GM23338 (cell line): ENCODE results near the gene NT5C2. TPM values are rescaled to one million over a fixed set of nuclear protein-coding genes. Genes with fewer than 3 reads are reported as not detected.

Experiments used
- ATAC-seq: fragments of 200-7000 bp; cut with Tn5 transposase; 3 replicates; pipeline ENCODE4 v1.9.1; 2020
- DNase-seq: peaks from one replicate; pipeline ENCODE4 v3.0.0-alpha.2; 2015; ENCODE audit warnings: low spot score
- H2AFZ ChIP-seq: fragments of 200-600 bp; sonication (generic); 2 replicates; pipeline ENCODE4 v1.8.0; 2016; ENCODE audit warnings: antibody characterized with exemption, mild to moderate bottlenecking, moderate library complexity
- H3F3A ChIP-seq: fragments of 200-600 bp; sonication (generic); replicated peaks from 2 replicates; pipeline ENCODE4 v1.8.0; 2017; ENCODE audit warnings: antibody characterized with exemption, mixed run types, low read depth
- H3K27ac ChIP-seq: fragments of 200-600 bp; sonication (generic); 2 replicates; pipeline ENCODE4 v1.6.1; 2016; ENCODE audit warnings: low read depth
- H3K27me3 ChIP-seq: fragments of 200-600 bp; sonication (generic); 2 replicates; pipeline ENCODE4 v1.8.0; 2016; ENCODE audit warnings: mild to moderate bottlenecking, mixed run types, moderate library complexity; ENCODE audit not compliant: insufficient read depth
- H3K36me3 ChIP-seq: fragments of 200-600 bp; sonication (generic); 2 replicates; pipeline ENCODE4 v1.8.0; 2016; ENCODE audit warnings: mild to moderate bottlenecking; ENCODE audit not compliant: insufficient read depth
- H3K4me1 ChIP-seq: fragments of 200-600 bp; sonication (generic); 2 replicates; pipeline ENCODE4 v1.8.0; 2016; ENCODE audit warnings: mild to moderate bottlenecking, moderate library complexity; ENCODE audit not compliant: insufficient read depth
- H3K4me2 ChIP-seq: fragments of 200-600 bp; sonication (generic); 2 replicates; pipeline ENCODE4 v1.7.1; 2017; ENCODE audit warnings: mixed run types
- H3K4me3 ChIP-seq: fragments of 200-600 bp; sonication (generic); 2 replicates; pipeline ENCODE4 v1.6.1; 2016; ENCODE audit warnings: mixed run types
- H3K79me2 ChIP-seq: fragments of 200-600 bp; sonication (generic); replicated peaks from 2 replicates; pipeline ENCODE4 v1.8.0; 2017; ENCODE audit warnings: mild to moderate bottlenecking; ENCODE audit not compliant: insufficient read depth
- H3K9me2 ChIP-seq: fragments of 200-600 bp; sonication (generic); 2 replicates; pipeline ENCODE4 v1.8.0; 2017; ENCODE audit not compliant: insufficient read depth
- H4K20me1 ChIP-seq: fragments of 200-600 bp; sonication (generic); replicated peaks from 2 replicates; pipeline ENCODE4 v1.8.0; 2017; ENCODE audit warnings: mild to moderate bottlenecking; ENCODE audit not compliant: insufficient read depth
- H3K27ac Mint-ChIP-seq: 2 replicates; pipeline ENCODE4 v1.8.0; 2020; ENCODE audit warnings: inconsistent platforms, mild to moderate bottlenecking, moderate library complexity, mixed read lengths
- H3K27me3 Mint-ChIP-seq: 3 replicates; pipeline ENCODE4 v1.8.0; 2022; ENCODE audit warnings: low read depth, mild to moderate bottlenecking, moderate library complexity, mixed read lengths, inconsistent platforms; ENCODE audit not compliant: insufficient read depth, poor library complexity
- H3K36me3 Mint-ChIP-seq: 3 replicates; pipeline ENCODE4 v1.8.0; 2021; ENCODE audit warnings: low read depth, mild to moderate bottlenecking, inconsistent platforms, moderate library complexity, mixed read lengths
- H3K4me1 Mint-ChIP-seq: 3 replicates; pipeline ENCODE4 v1.8.0; 2020; ENCODE audit warnings: mild to moderate bottlenecking, inconsistent platforms, mixed read lengths
- H3K4me3 Mint-ChIP-seq: 3 replicates; pipeline ENCODE4 v1.8.0; 2021; ENCODE audit warnings: moderate library complexity, mild to moderate bottlenecking, inconsistent platforms, mixed read lengths
- H3K9me3 Mint-ChIP-seq: 3 replicates; pipeline ENCODE4 v1.8.0; 2020; ENCODE audit warnings: moderate library complexity, mild to moderate bottlenecking, inconsistent platforms, mixed read lengths
- CREB1 ChIP-seq: fragments of 250-450 bp; sonication (Bioruptor Pico); IDR thresholded peaks from 2 replicates; pipeline ENCODE4 v1.5.0; 2020; ENCODE audit warnings: low read depth, mild to moderate bottlenecking, moderate library complexity
- ETS1 ChIP-seq: IDR thresholded peaks from 2 replicates; pipeline ENCODE4 v1.6.1; 2016; ENCODE audit warnings: antibody characterized with exemption
- EZH2 ChIP-seq: fragments of 200-600 bp; sonication (generic); IDR thresholded peaks from one replicate; pipeline ENCODE4 v1.8.0; 2017; ENCODE audit warnings: antibody characterized with exemption, mild to moderate bottlenecking, low read depth; ENCODE audit not compliant: unreplicated experiment
- EZH2phosphoT487 ChIP-seq: fragments of 200-600 bp; sonication (generic); IDR thresholded peaks from one replicate; pipeline ENCODE4 v1.8.1; 2018; ENCODE audit warnings: antibody characterized with exemption; ENCODE audit not compliant: unreplicated experiment
- JUNB ChIP-seq: IDR thresholded peaks from one replicate; pipeline ENCODE4 v1.6.1; 2016; ENCODE audit warnings: antibody characterized with exemption; ENCODE audit not compliant: unreplicated experiment
- NANOG ChIP-seq: IDR thresholded peaks from 2 replicates; pipeline ENCODE4 v1.6.1; 2016; ENCODE audit warnings: antibody characterized with exemption, borderline replicate concordance
- POLR2AphosphoS5 ChIP-seq: IDR thresholded peaks from 2 replicates; pipeline ENCODE4 v1.6.1; 2016; ENCODE audit warnings: antibody characterized with exemption, low read depth
- STAT1 ChIP-seq: IDR thresholded peaks from one replicate; pipeline ENCODE4 v1.6.1; 2016; ENCODE audit warnings: antibody characterized with exemption; ENCODE audit not compliant: unreplicated experiment
- ZNF114 ChIP-seq: fragments of 250-450 bp; sonication (Bioruptor Pico); IDR thresholded peaks from 2 replicates; pipeline ENCODE4 v1.5.0; 2020; ENCODE audit warnings: mild to moderate bottlenecking, moderate library complexity
- ZNF331 ChIP-seq: fragments of 250-450 bp; sonication (Bioruptor Pico); IDR thresholded peaks from 2 replicates; pipeline ENCODE4 v1.5.0; 2020; ENCODE audit warnings: low read depth, mild to moderate bottlenecking, moderate library complexity
- polyA plus RNA-seq: library from polyadenylated mRNA; unstranded; fragments of >200 nt; fragmentation: Nextera tagmentation; extraction: Ambion mirVana; gene quantifications from 2 replicates; pipeline ENCODE4 v1.2.1, GENCODE V29; 2016
- total RNA-seq: library from RNA; depleted of rRNA; stranded (reverse); fragments of >200 nt; shearing (Covaris generic); gene quantifications from 2 replicates; pipeline ENCODE4 v1.2.3, GENCODE V29; 2014
- TF ChIP-seq, protein P1 (sequence below): IDR thresholded peaks from one replicate; pipeline ENCODE4 v1.6.1; 2018; ENCODE audit warnings: antibody characterized with exemption; ENCODE audit not compliant: unreplicated experiment
- TF ChIP-seq, protein P2 (sequence below), 2 experiments: fragments of 200-600 bp in 1 of 2; sonication (generic) in 1 of 2; conservative IDR thresholded peaks; 2 replicates each; pipeline versions ENCODE4 v1.5.1 to v1.6.1; 2016 to 2017; ENCODE audit warnings: antibody characterized with exemption in 2 of 2, low read depth in 2 of 2, mild to moderate bottlenecking in 2 of 2, moderate library complexity in 1 of 2

The NT5C2 gene
- total and polyA plus RNA-seq, 2 experiments from 2014 or later: 33.9 to 85.4 TPM

DNA sequence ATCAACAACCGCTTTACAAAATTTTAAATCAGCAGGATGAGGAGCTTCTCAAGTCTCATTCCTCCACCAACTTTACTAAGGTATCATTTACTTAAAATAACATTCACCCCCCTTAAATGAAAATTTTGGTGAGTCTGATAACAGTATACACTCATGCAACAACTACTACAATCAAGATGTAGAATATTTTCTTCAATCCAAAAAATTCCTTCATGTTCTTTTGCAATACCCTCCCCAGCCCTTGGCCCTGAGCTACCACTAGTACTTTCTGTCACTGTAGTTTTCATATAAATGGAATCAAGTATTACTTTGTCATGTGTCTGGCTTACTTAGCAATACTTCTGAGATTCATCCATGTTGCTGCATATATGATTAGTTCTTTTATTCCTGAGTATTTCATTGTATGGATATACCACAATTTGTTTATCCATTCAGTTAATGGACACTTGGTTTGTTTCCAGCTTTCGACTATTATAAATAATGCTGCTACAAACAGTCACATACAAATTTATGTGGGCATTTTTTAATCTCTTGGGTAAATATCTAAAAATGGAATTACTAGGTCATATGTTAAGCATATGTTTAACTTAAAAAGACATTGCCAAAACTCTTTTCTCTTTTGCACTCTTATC lies 43.0 kb downstream of the NT5C2 start:
- Histone ChIP-seq H3K27ac (no peak overlapping the region), H3K36me3 (no peaks in the 10 kb centered on the region), H3F3A (no peaks in the 10 kb centered on the region), H3K27me3 (no peaks in the 10 kb centered on the region), H3K79me2 (peaks cover 28% of the 10 kb centered on the region), H3K4me3 (no peak overlapping the region), H3K4me2 (no peak overlapping the region), H3K9me2 (no peaks in the 10 kb centered on the region), H3K4me1 (peaks cover 38% of the 10 kb centered on the region), H2AFZ (no peak overlapping the region), H4K20me1 (no peaks in the 10 kb centered on the region)
- no peak overlapping the region for H3K27ac Mint-ChIP-seq
- H3K36me3 Mint-ChIP-seq: peaks cover 2% of the 10 kb centered on the region; the same call in 1 of the 3 replicates
- H3K4me1 Mint-ChIP-seq: peaks cover 32% of the 10 kb centered on the region
- no peaks in the 10 kb centered on the region for H3K9me3 Mint-ChIP-seq
- ATAC-seq (no peak), DNase-seq (no peak)
- H3K4me3 Mint-ChIP-seq: no peak overlapping the region
- TF ChIP-seq EZH2: no peak
- no peak for TF ChIP-seq STAT1
- no peak for TF ChIP-seq ZNF331
- TF ChIP-seq, protein P1, sequence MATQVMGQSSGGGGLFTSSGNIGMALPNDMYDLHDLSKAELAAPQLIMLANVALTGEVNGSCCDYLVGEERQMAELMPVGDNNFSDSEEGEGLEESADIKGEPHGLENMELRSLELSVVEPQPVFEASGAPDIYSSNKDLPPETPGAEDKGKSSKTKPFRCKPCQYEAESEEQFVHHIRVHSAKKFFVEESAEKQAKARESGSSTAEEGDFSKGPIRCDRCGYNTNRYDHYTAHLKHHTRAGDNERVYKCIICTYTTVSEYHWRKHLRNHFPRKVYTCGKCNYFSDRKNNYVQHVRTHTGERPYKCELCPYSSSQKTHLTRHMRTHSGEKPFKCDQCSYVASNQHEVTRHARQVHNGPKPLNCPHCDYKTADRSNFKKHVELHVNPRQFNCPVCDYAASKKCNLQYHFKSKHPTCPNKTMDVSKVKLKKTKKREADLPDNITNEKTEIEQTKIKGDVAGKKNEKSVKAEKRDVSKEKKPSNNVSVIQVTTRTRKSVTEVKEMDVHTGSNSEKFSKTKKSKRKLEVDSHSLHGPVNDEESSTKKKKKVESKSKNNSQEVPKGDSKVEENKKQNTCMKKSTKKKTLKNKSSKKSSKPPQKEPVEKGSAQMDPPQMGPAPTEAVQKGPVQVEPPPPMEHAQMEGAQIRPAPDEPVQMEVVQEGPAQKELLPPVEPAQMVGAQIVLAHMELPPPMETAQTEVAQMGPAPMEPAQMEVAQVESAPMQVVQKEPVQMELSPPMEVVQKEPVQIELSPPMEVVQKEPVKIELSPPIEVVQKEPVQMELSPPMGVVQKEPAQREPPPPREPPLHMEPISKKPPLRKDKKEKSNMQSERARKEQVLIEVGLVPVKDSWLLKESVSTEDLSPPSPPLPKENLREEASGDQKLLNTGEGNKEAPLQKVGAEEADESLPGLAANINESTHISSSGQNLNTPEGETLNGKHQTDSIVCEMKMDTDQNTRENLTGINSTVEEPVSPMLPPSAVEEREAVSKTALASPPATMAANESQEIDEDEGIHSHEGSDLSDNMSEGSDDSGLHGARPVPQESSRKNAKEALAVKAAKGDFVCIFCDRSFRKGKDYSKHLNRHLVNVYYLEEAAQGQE: no peak
- H3K27me3 Mint-ChIP-seq: no peaks in the 10 kb centered on the region

- H2AFZ ChIP-seq: no peak overlapping the region
- no peaks in the 10 kb centered on the region for H3K36me3 ChIP-seq
- no peaks in the 10 kb centered on the region for H3K9me2 ChIP-seq
- Mint-ChIP-seq H3K36me3 (peaks cover 2% of the 10 kb centered on the region; the same call in 1 of the 3 replicates), H3K4me1 (peaks cover 11% of the 10 kb centered on the region), H3K27ac (no peak overlapping the region), H3K27me3 (no peaks in the 10 kb centered on the region), H3K4me3 (no peak overlapping the region), H3K9me3 (no peaks in the 10 kb centered on the region)
- no peak overlapping the region for H3K4me3 ChIP-seq
- no peak overlapping the region; the same call in 1 of the 2 replicates for H3K27ac ChIP-seq
- H3K4me1 ChIP-seq: peaks cover 15% of the 10 kb centered on the region
- no peaks in the 10 kb centered on the region for H3F3A ChIP-seq
- H3K79me2 ChIP-seq: peaks cover 37% of the 10 kb centered on the region
- no peak overlapping the region for H3K4me2 ChIP-seq
- H3K27me3 ChIP-seq: no peaks in the 10 kb centered on the region
- no peak for ATAC-seq
- no peaks in the 10 kb centered on the region for H4K20me1 ChIP-seq
- no peak for DNase-seq
- TF ChIP-seq, protein P2, sequence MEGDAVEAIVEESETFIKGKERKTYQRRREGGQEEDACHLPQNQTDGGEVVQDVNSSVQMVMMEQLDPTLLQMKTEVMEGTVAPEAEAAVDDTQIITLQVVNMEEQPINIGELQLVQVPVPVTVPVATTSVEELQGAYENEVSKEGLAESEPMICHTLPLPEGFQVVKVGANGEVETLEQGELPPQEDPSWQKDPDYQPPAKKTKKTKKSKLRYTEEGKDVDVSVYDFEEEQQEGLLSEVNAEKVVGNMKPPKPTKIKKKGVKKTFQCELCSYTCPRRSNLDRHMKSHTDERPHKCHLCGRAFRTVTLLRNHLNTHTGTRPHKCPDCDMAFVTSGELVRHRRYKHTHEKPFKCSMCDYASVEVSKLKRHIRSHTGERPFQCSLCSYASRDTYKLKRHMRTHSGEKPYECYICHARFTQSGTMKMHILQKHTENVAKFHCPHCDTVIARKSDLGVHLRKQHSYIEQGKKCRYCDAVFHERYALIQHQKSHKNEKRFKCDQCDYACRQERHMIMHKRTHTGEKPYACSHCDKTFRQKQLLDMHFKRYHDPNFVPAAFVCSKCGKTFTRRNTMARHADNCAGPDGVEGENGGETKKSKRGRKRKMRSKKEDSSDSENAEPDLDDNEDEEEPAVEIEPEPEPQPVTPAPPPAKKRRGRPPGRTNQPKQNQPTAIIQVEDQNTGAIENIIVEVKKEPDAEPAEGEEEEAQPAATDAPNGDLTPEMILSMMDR (conservative IDR thresholded peaks at IDR 0.05; ENCODE audit: low read depth in 2 of 2): no peak
- no peak for TF ChIP-seq STAT1
- TF ChIP-seq, protein P1: no peak
- TF ChIP-seq ETS1: no peak
- no peak for TF ChIP-seq ZNF114 (CRISPR knock-in tag)
- TF ChIP-seq EZH2phosphoT487: no peak
- no peak for TF ChIP-seq CREB1 (CRISPR knock-in tag)
- TF ChIP-seq NANOG: no peak
- no peak for TF ChIP-seq POLR2AphosphoS5
- no peak for TF ChIP-seq ZNF331
- no peak for TF ChIP-seq JUNB
- TF ChIP-seq EZH2: no peak
Measured at GRCh38 chr10:103147645-103148044, 45.4 kb downstream of the NT5C2 start.
